NCI-H1092 (cell line): ENCODE data around the gene LIMD2.

Experiments used
- DNase-seq: peaks from one replicate; lab custom pipeline; 2025; lab: John Stamatoyannopoulos, UW

The LIMD2 gene

GRCh38 chr17:63701456-63701820 lies 1.5 kb upstream of the LIMD2 start:
- DNase-seq = no peak

GRCh38 chr17:63700528-63701455 lies 867 bp upstream of the LIMD2 start:
- DNase-seq = peak; percentile 43

DNA sequence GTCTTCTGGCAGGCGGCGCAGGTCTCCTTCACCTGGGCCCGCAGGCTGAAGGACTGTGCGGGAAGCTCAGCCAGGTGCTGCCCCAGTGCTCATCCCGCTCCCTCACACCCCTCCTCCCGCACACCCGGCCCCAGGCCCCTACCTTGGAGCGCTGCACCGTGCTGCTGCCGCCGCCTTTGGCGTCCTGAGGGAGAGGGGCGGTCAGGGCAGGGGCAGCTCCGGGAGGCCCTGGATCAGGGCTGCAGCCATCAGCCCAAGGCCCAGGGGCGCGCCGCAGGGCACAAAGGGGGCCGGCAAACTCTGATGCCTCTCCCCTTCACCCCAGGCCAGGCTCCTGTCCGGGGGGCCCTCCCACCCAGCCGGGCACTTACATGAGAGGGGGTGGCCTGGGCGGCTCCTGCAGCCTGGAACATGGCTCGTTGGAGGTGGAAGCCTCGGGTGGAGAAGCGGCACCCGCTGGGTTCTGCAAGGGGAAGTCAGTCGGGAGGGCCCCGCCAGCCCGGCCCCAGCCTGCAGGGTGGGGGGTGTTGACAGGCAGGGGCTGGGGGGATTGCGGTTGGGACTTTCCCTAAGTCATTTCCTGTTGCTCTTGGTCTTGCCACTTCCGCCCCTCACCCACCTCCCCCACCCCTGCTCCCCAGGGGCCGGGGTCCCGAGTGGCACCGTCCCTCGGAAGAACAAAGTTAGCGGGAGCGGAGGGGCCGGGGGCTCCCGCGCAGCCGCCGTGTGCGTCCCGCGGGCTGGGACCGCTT lies 863 bp downstream of the LIMD2 start:
- no peak for DNase-seq

DNA sequence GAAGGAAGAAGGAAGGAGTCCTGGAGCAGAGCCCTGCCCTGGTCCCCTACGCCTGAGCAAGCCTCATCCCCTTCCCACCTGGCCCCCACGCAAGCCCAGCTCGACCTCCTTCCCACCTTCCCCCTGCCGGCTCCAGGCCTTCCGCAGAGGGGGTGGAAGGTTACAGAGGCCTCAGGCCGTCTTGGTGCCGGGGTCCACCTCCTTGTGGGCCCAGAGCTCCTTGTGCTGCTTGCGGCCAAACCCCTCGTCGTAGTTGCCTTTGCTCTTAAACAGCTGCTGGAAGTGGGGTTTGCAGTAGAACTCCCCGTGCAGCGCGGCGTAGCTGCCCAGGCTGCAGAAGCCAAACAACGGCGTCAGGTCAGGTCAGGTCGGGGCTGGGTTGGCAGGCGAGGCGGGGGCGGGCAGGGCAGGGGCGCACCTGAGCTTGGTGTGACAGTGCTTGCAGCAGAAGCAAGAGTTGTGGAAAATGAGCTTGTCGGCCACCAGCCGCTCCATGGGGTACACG lies 1.5 kb downstream of the LIMD2 start:
- DNase-seq = no peak

GRCh38 chr17:63697341-63698286 lies 2.3 kb downstream of the LIMD2 start:
- DNase-seq = no peak

DNA sequence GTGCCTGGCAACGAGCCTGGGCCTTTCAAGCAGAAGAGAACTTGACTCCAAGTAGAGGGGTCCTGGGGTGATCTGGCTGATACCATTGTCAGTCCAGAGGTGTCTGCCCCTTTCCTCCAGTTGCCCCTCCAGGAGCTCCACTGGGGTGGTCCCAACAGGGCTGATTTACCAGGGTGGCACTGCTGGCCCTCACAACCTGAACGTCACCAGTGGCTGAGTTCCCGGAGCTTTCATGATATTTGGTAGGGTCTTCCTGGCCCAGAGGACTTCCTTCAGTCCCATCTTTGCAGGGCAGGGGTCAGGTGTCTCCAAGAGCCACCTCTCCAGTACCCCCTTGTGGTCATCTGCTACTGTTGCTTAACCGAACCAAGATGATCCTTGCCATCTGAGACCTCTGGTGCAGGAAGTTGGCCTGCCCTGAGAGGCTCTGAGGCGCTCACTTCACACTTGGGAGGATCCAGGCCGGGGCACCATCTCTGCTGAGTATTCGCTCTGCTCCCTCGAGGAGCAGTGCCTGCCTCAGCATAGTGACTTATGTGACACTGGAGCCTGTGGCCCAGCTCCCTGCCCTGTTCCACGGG lies 3.5 kb downstream of the LIMD2 start:
- no peak for DNase-seq

GRCh38 chr17:63695889-63696288 lies 4.0 kb downstream of the LIMD2 start:
- no peak for DNase-seq

GRCh38 chr17:63694950-63695773 lies 4.8 kb downstream of the LIMD2 start:
- no peak for DNase-seq

DNA sequence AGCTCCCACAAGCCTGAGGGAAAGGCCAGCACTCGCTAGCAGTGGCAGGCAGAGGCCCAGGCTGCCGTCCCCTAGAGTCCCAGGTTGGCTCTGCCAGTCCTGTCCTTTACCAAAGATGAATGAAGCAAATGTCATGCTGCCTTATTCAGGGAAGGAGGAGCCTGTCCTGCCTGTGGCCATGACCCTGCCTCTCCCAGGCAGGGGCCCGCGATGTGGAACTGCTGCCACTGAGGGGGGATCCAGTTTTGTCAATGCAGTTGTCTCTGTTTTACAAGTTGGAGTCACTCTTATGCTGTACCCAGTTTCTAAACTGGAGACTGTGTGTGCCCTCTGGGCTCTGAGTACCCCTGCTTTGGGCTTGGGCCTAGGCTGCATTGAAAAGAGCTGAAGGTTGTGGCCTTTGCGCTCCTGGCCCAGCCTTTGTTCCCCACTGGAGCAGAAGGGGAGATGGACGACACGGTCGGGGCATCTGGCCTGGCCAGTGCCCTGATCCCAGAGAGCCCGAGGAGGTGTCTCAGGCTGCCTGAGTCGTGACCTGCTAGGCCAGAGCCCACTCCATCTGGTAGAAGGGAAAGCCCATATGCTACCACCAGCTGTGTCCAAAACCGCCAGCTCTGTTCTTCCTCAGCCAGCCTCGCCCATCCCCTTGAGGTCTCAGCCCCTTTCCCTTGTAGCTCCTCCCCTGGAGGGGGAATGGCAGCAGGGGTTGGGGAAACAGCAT lies 5.5 kb downstream of the LIMD2 start:
- no peak for DNase-seq

DNA sequence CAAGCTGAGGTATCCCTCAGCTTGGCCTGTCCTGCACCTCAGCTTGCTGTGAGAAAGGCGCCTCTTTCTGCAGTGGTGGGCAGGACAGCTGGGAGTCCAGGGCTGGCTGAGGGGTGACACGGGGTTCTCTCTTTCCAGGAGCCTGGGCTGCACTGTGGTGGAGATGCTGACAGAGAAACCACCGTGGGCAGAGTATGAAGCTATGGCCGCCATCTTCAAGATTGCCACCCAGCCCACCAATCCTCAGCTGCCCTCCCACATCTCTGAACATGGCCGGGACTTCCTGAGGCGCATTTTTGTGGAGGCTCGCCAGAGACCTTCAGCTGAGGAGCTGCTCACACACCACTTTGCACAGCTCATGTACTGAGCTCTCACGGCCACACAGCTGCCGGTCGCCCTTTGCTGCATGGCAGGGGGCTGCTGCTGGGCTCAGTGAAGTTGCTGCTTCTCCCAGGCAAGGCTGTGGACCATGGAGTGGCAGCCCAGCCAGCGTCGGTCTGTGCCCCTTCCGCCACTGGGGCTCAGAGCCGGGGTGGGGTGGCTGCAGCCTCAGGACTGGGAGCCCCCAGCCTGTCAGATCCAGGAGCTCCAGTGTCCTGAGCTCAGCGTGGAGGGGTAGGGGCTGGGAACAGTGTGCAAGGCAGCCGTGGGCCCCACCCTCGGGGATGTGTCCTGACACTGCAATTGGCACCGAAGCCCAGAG lies 6.4 kb downstream of the LIMD2 start:
- no peak for DNase-seq

DNA sequence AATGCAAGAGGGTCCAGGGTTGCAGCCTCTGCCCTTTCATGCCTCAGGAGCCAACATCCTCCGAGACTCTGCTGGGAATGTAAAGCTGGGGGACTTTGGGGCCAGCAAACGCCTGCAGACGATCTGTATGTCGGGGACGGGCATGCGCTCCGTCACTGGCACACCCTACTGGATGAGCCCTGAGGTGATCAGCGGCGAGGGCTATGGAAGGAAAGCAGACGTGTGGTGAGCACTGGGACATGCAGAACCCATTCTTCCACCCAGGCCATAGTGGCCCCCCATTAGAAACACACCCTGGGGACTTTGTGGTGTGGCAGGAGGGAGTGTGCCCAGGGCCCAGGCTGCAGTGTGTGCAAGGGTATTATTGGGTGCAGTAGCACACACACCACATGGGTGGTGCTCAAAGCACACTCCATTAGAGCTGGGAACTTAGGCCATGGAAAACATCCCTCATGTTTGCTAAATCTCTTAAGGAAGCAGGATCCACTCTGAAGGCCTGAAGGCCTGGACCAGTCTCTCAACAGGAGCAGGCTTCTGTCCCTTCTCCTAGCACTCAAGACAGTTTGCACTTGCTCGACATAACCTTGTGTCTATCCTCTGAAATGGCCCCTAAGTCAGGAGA lies 7.6 kb downstream of the LIMD2 start:
- no peak for DNase-seq

DNA sequence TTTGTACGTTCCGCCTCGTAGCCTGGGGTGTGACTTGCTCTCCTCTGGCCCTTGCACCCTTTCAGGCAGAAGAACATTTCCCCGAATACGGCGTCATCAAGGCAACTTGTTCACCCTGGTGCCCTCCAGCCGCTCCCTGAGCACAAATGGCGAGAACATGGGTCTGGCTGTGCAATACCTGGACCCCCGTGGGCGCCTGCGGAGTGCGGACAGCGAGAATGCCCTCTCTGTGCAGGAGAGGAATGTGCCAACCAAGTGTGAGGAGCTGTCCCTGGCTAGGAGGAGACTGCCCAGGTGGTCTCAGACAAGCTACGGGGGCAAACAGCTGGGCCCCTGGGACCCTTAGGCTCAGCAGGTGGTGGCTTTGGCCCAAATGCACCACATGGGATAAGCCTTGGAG lies 10.4 kb downstream of the LIMD2 start:
- DNase-seq = no peak

DNA sequence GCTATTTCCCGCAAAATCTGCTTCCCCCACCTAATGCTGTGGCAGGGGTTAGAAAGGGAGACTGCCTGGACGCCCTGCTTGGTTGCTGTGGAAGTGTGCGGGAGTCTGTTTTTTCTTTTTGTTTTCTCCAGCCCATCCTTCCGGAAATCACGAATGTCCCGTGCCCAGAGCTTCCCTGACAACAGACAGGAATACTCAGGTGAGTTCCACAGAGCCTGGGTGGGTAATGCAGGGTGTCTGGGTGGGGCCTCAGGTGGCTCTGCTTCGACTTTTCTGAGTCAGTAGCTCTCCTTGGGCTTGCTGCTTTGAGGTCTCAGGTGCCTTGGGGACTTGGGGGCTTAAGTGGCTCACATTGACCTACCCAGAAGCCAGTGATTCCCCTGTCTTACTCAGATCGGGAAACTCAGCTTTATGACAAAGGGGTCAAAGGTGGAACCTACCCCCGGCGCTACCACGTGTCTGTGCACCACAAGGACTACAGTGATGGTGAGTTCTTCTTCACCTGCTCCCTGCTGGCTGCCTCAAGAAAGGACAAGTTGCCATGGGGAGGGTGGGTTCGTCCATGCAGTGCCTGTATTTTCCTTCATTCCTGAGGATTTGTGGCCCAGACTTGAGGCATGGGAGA lies 11.4 kb downstream of the LIMD2 start:
- no peak for DNase-seq

GRCh38 chr17:63686138-63686685 lies 13.7 kb downstream of the LIMD2 start:
- no peak for DNase-seq

DNA sequence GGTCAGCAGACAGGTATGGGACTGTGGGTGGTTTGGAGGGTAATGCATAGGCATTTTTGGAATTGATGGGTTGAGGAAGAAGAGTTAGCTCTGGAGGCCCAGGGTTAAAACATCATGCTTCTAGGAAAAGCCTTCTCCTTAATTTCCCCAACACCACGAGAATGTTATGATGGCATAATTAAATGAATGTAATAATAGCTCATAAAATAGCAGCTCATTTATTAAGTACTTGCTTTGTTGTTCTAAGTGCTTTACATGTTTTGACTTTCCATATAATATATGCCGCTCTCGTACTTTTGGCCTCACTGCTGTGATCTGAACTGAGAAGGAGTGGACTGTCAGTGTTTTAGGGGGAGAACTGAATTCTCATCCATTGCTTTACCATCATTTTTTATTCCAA lies 14.3 kb downstream of the LIMD2 start:
- no peak for DNase-seq

GRCh38 chr17:63685041-63685440 lies 14.9 kb downstream of the LIMD2 start:
- no peak for DNase-seq

GRCh38 chr17:63682981-63683380 lies 16.9 kb downstream of the LIMD2 start:
- no peak for DNase-seq

GRCh38 chr17:63682441-63682840 lies 17.5 kb downstream of the LIMD2 start:
- DNase-seq = no peak
